ENCODE data around the gene ADGRG3. TPM values are rescaled to one million over a fixed set of nuclear protein-coding genes. Genes with fewer than 3 reads are reported as not detected.

ADGRG3 gene
- total and polyA plus RNA-seq, 9 of the 15 experiments (the other 6 are each of a cell fraction or from before 2014, with no cell fraction given), result 0.09 to 0.52 (median 0.14) TPM; not detected in 3

GRCh38 chr16:57682809-57683635 is 14.9 kb downstream of the ADGRG3 start (continued):
- TF ChIP-seq, protein P1, sequence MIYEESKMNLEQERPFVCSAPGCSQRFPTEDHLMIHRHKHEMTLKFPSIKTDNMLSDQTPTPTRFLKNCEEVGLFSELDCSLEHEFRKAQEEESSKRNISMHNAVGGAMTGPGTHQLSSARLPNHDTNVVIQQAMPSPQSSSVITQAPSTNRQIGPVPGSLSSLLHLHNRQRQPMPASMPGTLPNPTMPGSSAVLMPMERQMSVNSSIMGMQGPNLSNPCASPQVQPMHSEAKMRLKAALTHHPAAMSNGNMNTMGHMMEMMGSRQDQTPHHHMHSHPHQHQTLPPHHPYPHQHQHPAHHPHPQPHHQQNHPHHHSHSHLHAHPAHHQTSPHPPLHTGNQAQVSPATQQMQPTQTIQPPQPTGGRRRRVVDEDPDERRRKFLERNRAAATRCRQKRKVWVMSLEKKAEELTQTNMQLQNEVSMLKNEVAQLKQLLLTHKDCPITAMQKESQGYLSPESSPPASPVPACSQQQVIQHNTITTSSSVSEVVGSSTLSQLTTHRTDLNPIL (CRISPR knock-in tag; IDR thresholded peaks at IDR 0.05), result no peak
- TF ChIP-seq CHCHD3 (CRISPR knock-in tag; IDR thresholded peaks at IDR 0.05), result no peak
- TF ChIP-seq EP400 (IDR thresholded peaks at IDR 0.05), result no peak
- no peak for TF ChIP-seq PRMT5 (CRISPR knock-in tag; IDR thresholded peaks at IDR 0.05)
- peak; percentile 99 for TF ChIP-seq PTBP1 (IDR thresholded peaks at IDR 0.05; ENCODE audit: low read depth, low read length)
- no peak for TF ChIP-seq SP2 (IDR thresholded peaks at IDR 0.05; ENCODE audit: extremely low read depth, low read depth, low read length, poor library complexity, severe bottlenecking)
- no peak for TF ChIP-seq ZEB2 (IDR thresholded peaks at IDR 0.05)
- TF ChIP-seq ZNF511 (CRISPR knock-in tag; IDR thresholded peaks at IDR 0.05), result no peak
- TF ChIP-seq TAF7 (tag; IDR thresholded peaks at IDR 0.05), result no peak
- no peak for TF ChIP-seq ETV1 (tag; conservative IDR thresholded peaks at IDR 0.05; ENCODE audit: low read depth)
- no peak for TF ChIP-seq ATF7 (IDR thresholded peaks at IDR 0.05)
- TF ChIP-seq MCM3 (IDR thresholded peaks at IDR 0.05), result no peak
- TF ChIP-seq ZKSCAN1 (IDR thresholded peaks at IDR 0.05; ENCODE audit: low read depth, low read length), result no peak
- TF ChIP-seq, protein P2, sequence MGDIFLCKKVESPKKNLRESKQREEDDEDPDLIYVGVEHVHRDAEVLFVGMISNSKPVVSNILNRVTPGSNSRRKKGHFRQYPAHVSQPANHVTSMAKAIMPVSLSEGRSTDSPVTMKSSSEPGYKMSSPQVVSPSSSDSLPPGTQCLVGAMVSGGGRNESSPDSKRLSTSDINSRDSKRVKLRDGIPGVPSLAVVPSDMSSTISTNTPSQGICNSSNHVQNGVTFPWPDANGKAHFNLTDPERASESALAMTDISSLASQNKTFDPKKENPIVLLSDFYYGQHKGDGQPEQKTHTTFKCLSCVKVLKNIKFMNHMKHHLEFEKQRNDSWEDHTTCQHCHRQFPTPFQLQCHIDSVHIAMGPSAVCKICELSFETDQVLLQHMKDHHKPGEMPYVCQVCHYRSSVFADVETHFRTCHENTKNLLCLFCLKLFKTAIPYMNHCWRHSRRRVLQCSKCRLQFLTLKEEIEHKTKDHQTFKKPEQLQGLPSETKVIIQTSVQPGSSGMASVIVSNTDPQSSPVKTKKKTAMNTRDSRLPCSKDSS (IDR thresholded peaks at IDR 0.05; ENCODE audit: low read depth, partially characterized antibody), result no peak
- TF ChIP-seq TGIF2 (CRISPR knock-in tag; IDR thresholded peaks at IDR 0.05), result no peak
- TF ChIP-seq SAP30 (IDR thresholded peaks at IDR 0.05; ENCODE audit: borderline replicate concordance, insufficient read depth, low read depth, low read length, poor library complexity, severe bottlenecking), result no peak
- no peak for TF ChIP-seq HES1 (IDR thresholded peaks at IDR 0.05; ENCODE audit: low read depth)
- TF ChIP-seq PTRF (tag; IDR thresholded peaks at IDR 0.05), result no peak
- no peak for TF ChIP-seq ZNF395 (CRISPR knock-in tag; IDR thresholded peaks at IDR 0.05)
- no peak for TF ChIP-seq FOXP1 (CRISPR knock-in tag; IDR thresholded peaks at IDR 0.05)
- TF ChIP-seq CEBPG (CRISPR knock-in tag; IDR thresholded peaks at IDR 0.05), result no peak
- TF ChIP-seq CEBPG (tag; conservative IDR thresholded peaks at IDR 0.05 in 1 of 2, IDR thresholded peaks at IDR 0.05 in 1 of 2), result no peak
- TF ChIP-seq CBX8 (IDR thresholded peaks at IDR 0.05; ENCODE audit: borderline replicate concordance, extremely low read depth, low read depth, low read length, poor library complexity, severe bottlenecking), result no peak
